Right lobe of liver (tissue), 6 donors: Measurements from ENCODE around the gene ST6GALNAC6. TPM values are rescaled to one million over a fixed set of nuclear protein-coding genes. Genes with fewer than 3 reads are reported as not detected.
"Not testable (repeated sequence)": the region's sequence is repeated elsewhere in the genome, so short reads cannot be mapped to it uniquely, and the experiment has no call there.

Experiments
- ATAC-seq, 4 donors: fragments of 200-7000 bp; cut with Tn5 transposase; one replicate each; pipeline ENCODE4 v1.9.1; 2020; ENCODE audit warnings: mild to moderate bottlenecking in 4 of 4, moderate library complexity in 4 of 4
- DNase-seq, 3 donors: peaks; one replicate each; pipeline ENCODE4 v3.0.0-alpha.2; 2020
- H3K27ac ChIP-seq, 3 donors: fragments of 200-600 bp; one replicate each; pipeline ENCODE4 v1.8.0; 2022
- H3K27me3 ChIP-seq, 2 donors: fragments of 200-600 bp; one replicate each; pipeline ENCODE4 v1.8.0; 2022
- H3K36me3 ChIP-seq, 4 donors: fragments of 200-600 bp; sonication (generic) in 1 of 4; one replicate each; pipeline versions ENCODE4 v1.5.1 to v1.8.0; 2017 to 2022; ENCODE audit warnings: control low read depth in 1 of 4
- H3K4me1 ChIP-seq, 4 donors: fragments of 200-600 bp; sonication (generic) in 1 of 4; one replicate each; pipeline versions ENCODE4 v1.5.1 to v1.8.0; 2017 to 2022; ENCODE audit warnings: control low read depth in 1 of 4
- H3K4me3 ChIP-seq, 3 donors: fragments of 200-600 bp; one replicate each; pipeline ENCODE4 v1.8.0; 2022
- H3K9me3 ChIP-seq, 4 donors: fragments of 200-600 bp; sonication (generic) in 1 of 4; one replicate each; pipeline versions ENCODE4 v1.5.1 to v1.8.0; 2017 to 2022; ENCODE audit warnings: control low read depth in 1 of 4
- CTCF ChIP-seq, 4 donors: fragments of 200-600 bp in 3 of 4; fragments of 450-650 bp in 1 of 4; IDR thresholded peaks; one replicate each; pipeline versions ENCODE4 v1.5.1 to v1.8.0; 2016 to 2022; ENCODE audit warnings: antibody characterized with exemption in 4 of 4, mild to moderate bottlenecking in 2 of 4
- POLR2A ChIP-seq: fragments of 450-650 bp; IDR thresholded peaks from one replicate; pipeline ENCODE4 v1.6.1; 2017; ENCODE audit warnings: antibody characterized with exemption, mild to moderate bottlenecking
- WGBS: methylation state at CpG from one replicate; pipeline ENCODE4 v1.1.6; 2018; ENCODE audit warnings: low coverage, low lambda C conversion rate; ENCODE audit not compliant: insufficient coverage; ENCODE audit errors: missing lambda C conversion rate; 5-methylcytosine and 5-hydroxymethylcytosine counted together
- intact Hi-C, 2 donors: fragments of 100-400 bp; cut with DNase I; formaldehyde crosslinking; loops; one replicate each; pipeline versions ENCODE4 v1.11.2 to v1.14.1; 2022
- total RNA-seq, 6 experiments: library from RNA; depleted of rRNA in 2 of 6; stranded (reverse); fragments of >200 nt in 2 of 6; fragmentation: NEBNext Ultra II Directional in 3 of 6; extraction: Animal tissue kit (Norgen Biotek cat#: 25700) in 3 of 6; gene quantifications; one replicate each; pipeline versions ENCODE4 v1.1.0 to v1.2.4, GENCODE V29; 2016 to 2023
- donor health status: DM: no; HTN: yes; CAD: no.
- donor health status: DM: no; HTN: no; CAD: no.
- donor health status: DM: no; HTN: no; CAD: no.
- donor health status: DM: no; HTN: yes; CAD: no.
- donor health status: DM: no; HTN: yes; CAD: no.

The ST6GALNAC6 gene
- total RNA-seq, 6 experiments from 2014 or later, result 22.5 to 40.3 (median 29.8) TPM

GRCh38 chr9:127871531-127871930, 27.9 kb downstream of the ST6GALNAC6 start:
- no peak overlapping the region for H3K27ac ChIP-seq
- no peaks in the 10 kb centered on the region for H3K9me3 ChIP-seq
- no peaks in the 10 kb centered on the region for H3K27me3 ChIP-seq
- WGBS, result 92% methylated on average over 6 of the region's 9 CpGs
- intact Hi-C loops, result loop anchor here (10.0 kb wide), 2 partner anchors 57 to 137 kb away; partner anchors contain the start of gene TOR2A (in 1 of the 2)
- H3K36me3 ChIP-seq, result peaks cover 0 to 5% (median 2%) of the 10 kb centered on the region in 4 donors
- DNase-seq (no peak), ATAC-seq (no peak)
- H3K4me1 ChIP-seq, result peaks cover 0 to 20% (median 10%) of the 10 kb centered on the region in 4 donors
- TF ChIP-seq CTCF (IDR thresholded peaks at IDR 0.05) (no peak), POLR2A (no peak)
- H3K4me3 ChIP-seq, result no peak overlapping the region

- TF ChIP-seq POLR2A, result no peak
- no peak for TF ChIP-seq CTCF (IDR thresholded peaks at IDR 0.05)
- Histone ChIP-seq H3K27ac (no peak overlapping the region), H3K4me3 (no peak overlapping the region), H3K36me3 (peaks cover 0 to 5% (median 2%) of the 10 kb centered on the region in 4 donors), H3K9me3 (no peaks in the 10 kb centered on the region), H3K4me1 (peaks cover 0 to 14% (median 7%) of the 10 kb centered on the region in 4 donors), H3K27me3 (no peaks in the 10 kb centered on the region)
- no peak for ATAC-seq
- intact Hi-C loops, result loop anchor here (10.0 kb wide), 2 partner anchors 56 to 136 kb away; partner anchors contain the start of gene TOR2A (in 1 of the 2)
- DNase-seq, result no peak
- WGBS, result no CpG with 5 or more reads among the region's 12 CpGs
Observed at GRCh38 chr9:127870887-127871286, 28.5 kb downstream of the ST6GALNAC6 start.

- DNase-seq, H3K27me3 ChIP-seq, ATAC-seq, H3K4me3 ChIP-seq, H3K36me3 ChIP-seq, H3K9me3 ChIP-seq, H3K27ac ChIP-seq: not testable (repeated sequence)
- WGBS, result 89% methylated on average over 6 of the region's 9 CpGs
- H3K4me1 ChIP-seq, result peaks cover 0 to 13% (median 6%) of the 10 kb centered on the region in 4 donors
- intact Hi-C loops, result loop anchor here (10.0 kb wide), 2 partner anchors 55 to 135 kb away; partner anchors contain the start of gene TOR2A (in 1 of the 2)
Observed at GRCh38 chr9:127870153-127870491, 29.3 kb downstream of the ST6GALNAC6 start.

- no CpG with 5 or more reads among the region's 18 CpGs for WGBS
- no peak overlapping the region for H3K27ac ChIP-seq
- intact Hi-C loops, result loop anchor here (10.0 kb wide), 2 partner anchors 55 to 135 kb away; partner anchors contain the start of gene TOR2A (in 1 of the 2)
Observed at GRCh38 chr9:127869310-127870152, 29.9 kb downstream of the ST6GALNAC6 start.

More at GRCh38 chr9:127869310-127870152, 29.9 kb downstream of the ST6GALNAC6 start:
- DNase-seq, result peak; percentile 86 to 91 (median 90)
- no peak overlapping the region for H3K4me3 ChIP-seq
- H3K36me3 ChIP-seq, result peaks cover 0 to 5% (median 2%) of the 10 kb centered on the region in 4 donors
- peaks cover 0 to 13% (median 6%) of the 10 kb centered on the region in 4 donors for H3K4me1 ChIP-seq
- H3K27me3 ChIP-seq, result no peaks in the 10 kb centered on the region
- no peaks in the 10 kb centered on the region for H3K9me3 ChIP-seq
- ATAC-seq, result peak; percentile 83 to 92 (median 86)
- peak; percentile 83 to 94 (median 86) for TF ChIP-seq CTCF (IDR thresholded peaks at IDR 0.05)
- TF ChIP-seq POLR2A, result no peak
